Lung (tissue), 12 donors: Measurements from ENCODE around the gene FXYD5. TPM values are rescaled to one million over a fixed set of nuclear protein-coding genes. Genes with fewer than 3 reads are reported as not detected.
A peak's percentile ranks its signal among the peaks of the same experiment; 100 is the strongest.

ENCODE experiments used
- ATAC-seq: fragments of 200-7000 bp; cut with Tn5 transposase; one replicate; pipeline ENCODE4 v1.9.1; 2020; ENCODE audit warnings: moderate number of reproducible peaks; ENCODE audit not compliant: insufficient read depth, low FRiP score
- DNase-seq, 3 donors: peaks; one replicate each; pipeline ENCODE4 v3.0.0-alpha.2; 2013 to 2017
- H3K27ac ChIP-seq, 2 donors: one replicate each; pipeline ENCODE4 v1.5.1; 2013; ENCODE audit warnings: mild to moderate bottlenecking in 2 of 2, moderate library complexity in 2 of 2, control low read depth in 1 of 2, inconsistent platforms in 1 of 2, low read depth in 1 of 2, low read length in 1 of 2
- H3K27me3 ChIP-seq, 3 donors: one replicate each; pipeline ENCODE4 v1.5.1; 2013; ENCODE audit warnings: low read length in 2 of 3; ENCODE audit not compliant: control insufficient read depth in 3 of 3, insufficient read depth in 3 of 3
- H3K36me3 ChIP-seq, 4 donors: one replicate each; pipeline ENCODE4 v1.5.1; 2013; ENCODE audit warnings: low read length in 4 of 4, mild to moderate bottlenecking in 1 of 4, moderate library complexity in 1 of 4; ENCODE audit not compliant: control insufficient read depth in 4 of 4, insufficient read depth in 4 of 4
- H3K4me1 ChIP-seq, 5 donors: one replicate each; pipeline ENCODE4 v1.5.1; 2013; ENCODE audit warnings: low read length in 5 of 5, mild to moderate bottlenecking in 2 of 5, moderate library complexity in 1 of 5; ENCODE audit not compliant: control insufficient read depth in 5 of 5, insufficient read depth in 5 of 5
- H3K4me3 ChIP-seq: one replicate; pipeline ENCODE4 v1.5.1; 2013; ENCODE audit warnings: mild to moderate bottlenecking, control low read depth, moderate library complexity
- H3K9ac ChIP-seq, 2 donors: one replicate each; pipeline ENCODE4 v1.5.1; 2013; ENCODE audit warnings: low read length in 2 of 2, control low read depth in 1 of 2; ENCODE audit not compliant: insufficient read depth in 1 of 2
- H3K9me3 ChIP-seq, 4 donors: one replicate each; pipeline ENCODE4 v1.5.1; 2013; ENCODE audit warnings: low read length in 3 of 4, mild to moderate bottlenecking in 1 of 4, moderate library complexity in 1 of 4; ENCODE audit not compliant: control insufficient read depth in 4 of 4, insufficient read depth in 3 of 4
- WGBS, 2 donors: extraction: QIAGEN DNeasy Blood & Tissue Kit; methylation state at CpG; one replicate each; pipeline ENCODE4 v1.1.7; 2013; 5-methylcytosine and 5-hydroxymethylcytosine counted together
- polyA plus RNA-seq, 2 donors: library from polyadenylated mRNA; stranded (reverse); fragments of 200-250 nt; gene quantifications; one replicate each; pipeline ENCODE4 v1.2.1, GENCODE V29; 2013
- total RNA-seq, 2 donors: library from RNA; depleted of rRNA in 1 of 2; stranded (reverse); fragments of >200 nt in 1 of 2; gene quantifications; one replicate each; pipeline ENCODE4 v1.2.1, GENCODE V29; 2014 to 2021
- TF ChIP-seq, protein P1 (sequence below): IDR thresholded peaks from 2 replicates; pipeline ENCODE4 v1.5.1; 2012; ENCODE audit warnings: mild to moderate bottlenecking; ENCODE audit errors: control extremely low read depth, extremely low read depth
- donor health status: control.
- donor health status: control.
- donor health status: Bipolar disorder and iron deficiency.
- donor health status: healthy.
- donor health status: DM: yes; HTN: yes; CAD: no.

Gene FXYD5
- total and polyA plus RNA-seq, 4 donors = 9.9 to 203 (median 138) TPM

- Histone ChIP-seq H3K9me3 (peaks cover 0 to 4% (median 1%) of the 10 kb centered on the region in 4 donors), H3K27ac (no peak overlapping the region), H3K27me3 (no peaks in the 10 kb centered on the region), H3K36me3 (no peaks in the 10 kb centered on the region), H3K9ac (no peak overlapping the region), H3K4me3 (no peak overlapping the region), H3K4me1 (peaks cover 0 to 12% (median 3%) of the 10 kb centered on the region in 5 donors)
- TF ChIP-seq, protein P1, sequence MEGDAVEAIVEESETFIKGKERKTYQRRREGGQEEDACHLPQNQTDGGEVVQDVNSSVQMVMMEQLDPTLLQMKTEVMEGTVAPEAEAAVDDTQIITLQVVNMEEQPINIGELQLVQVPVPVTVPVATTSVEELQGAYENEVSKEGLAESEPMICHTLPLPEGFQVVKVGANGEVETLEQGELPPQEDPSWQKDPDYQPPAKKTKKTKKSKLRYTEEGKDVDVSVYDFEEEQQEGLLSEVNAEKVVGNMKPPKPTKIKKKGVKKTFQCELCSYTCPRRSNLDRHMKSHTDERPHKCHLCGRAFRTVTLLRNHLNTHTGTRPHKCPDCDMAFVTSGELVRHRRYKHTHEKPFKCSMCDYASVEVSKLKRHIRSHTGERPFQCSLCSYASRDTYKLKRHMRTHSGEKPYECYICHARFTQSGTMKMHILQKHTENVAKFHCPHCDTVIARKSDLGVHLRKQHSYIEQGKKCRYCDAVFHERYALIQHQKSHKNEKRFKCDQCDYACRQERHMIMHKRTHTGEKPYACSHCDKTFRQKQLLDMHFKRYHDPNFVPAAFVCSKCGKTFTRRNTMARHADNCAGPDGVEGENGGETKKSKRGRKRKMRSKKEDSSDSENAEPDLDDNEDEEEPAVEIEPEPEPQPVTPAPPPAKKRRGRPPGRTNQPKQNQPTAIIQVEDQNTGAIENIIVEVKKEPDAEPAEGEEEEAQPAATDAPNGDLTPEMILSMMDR = no peak
- DNase-seq (no peak), ATAC-seq (no peak)
- 78 to 80% methylated on average over 7 of the region's 7 CpGs for WGBS, 2 donors
These were observed 60.4 kb downstream of the FXYD5 start for GRCh38 chr19:35214766-35215422.

DNA sequence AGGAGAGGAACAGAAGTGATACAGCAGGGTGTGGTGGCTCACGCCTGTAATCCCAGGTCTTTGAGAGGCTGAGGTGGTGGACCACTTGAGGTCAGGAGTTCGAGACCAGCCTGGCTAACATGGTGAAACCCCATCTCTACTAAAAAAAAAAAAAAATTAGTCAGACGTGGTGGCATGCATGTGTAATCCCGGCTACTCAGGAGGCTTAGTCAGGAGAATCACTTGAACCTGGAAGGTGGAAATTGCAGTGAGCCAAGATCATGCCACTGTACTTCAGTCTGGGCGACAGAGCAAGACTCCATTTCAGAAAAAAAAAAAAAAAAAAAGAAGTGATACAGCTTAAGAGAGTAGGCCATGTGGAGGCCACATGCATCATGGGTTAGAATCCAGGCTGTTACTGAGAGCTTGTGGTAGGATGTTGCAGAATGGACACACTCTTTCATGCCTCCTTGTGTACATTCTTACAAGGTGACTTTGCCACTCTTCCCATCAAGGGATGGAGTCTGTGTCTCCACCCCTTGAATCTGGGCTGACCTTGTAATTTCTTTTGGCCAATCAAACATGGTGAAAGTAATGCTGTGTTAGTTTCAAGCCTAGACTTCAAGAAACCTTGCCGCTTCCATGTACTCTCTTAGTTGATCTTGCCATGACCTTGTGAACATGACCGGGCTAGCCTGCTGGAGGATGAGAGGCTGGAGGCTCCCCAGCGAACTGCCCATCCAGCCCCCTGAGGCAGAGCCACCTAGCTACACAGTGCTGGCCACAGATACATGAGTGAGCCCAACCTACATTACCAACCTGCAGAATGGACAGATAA is 61.7 kb downstream of the FXYD5 start:
- H3K9me3 ChIP-seq = peaks cover 0 to 4% (median 1%) of the 10 kb centered on the region in 4 donors
- DNase-seq = no peak
- peaks cover 0 to 14% (median 3%) of the 10 kb centered on the region in 5 donors for H3K4me1 ChIP-seq
- WGBS, 2 donors = 78 to 81% methylated on average over 8 of the region's 8 CpGs
- no peaks in the 10 kb centered on the region for H3K27me3 ChIP-seq
- H3K27ac ChIP-seq = no peak overlapping the region
- H3K4me3 ChIP-seq = no peak overlapping the region
- no peaks in the 10 kb centered on the region for H3K36me3 ChIP-seq
- H3K9ac ChIP-seq = no peak overlapping the region
- TF ChIP-seq, protein P1 = no peak
- no peak for ATAC-seq

DNA sequence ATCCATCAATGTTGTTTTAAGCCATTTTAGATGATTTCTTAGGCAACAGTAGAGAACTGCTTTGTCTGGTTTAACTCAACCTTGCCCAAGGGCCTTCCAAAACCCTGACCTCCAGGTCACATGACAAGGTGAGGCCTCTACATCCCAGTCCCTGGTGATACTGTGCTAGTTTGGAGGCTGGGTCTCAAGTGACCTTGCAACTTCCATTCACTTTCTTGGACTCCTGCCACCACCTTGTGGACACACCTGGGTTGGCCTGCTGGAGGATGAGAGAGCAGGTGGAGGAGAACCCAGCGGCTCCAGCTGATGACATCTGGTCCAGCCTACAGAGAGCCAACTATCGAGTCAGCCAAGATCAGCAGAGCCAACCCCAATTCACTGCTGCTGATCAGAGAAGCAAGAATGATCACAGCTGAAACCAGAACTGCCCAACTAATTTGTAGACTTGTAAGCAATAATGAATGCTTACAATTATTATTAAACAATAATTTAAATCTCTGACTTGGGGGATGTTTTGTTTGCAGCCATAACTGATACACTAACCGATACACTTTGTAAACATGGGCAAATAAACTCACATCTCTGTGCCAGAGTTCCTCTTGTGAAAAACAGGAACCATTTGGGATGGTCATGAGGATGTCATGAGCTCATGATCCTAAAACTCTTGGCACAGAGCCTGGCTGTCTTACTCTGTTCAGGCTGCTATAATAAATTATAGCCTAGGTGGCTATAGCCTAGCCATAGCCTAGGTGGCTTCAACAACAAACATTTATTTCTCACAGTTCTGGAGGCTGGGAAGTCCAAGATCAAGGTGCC is 62.5 kb downstream of the FXYD5 start:
- WGBS, 2 donors = 62 to 63% methylated on average over 3 of the region's 3 CpGs
- H3K4me3 ChIP-seq = no peak overlapping the region
- H3K9ac ChIP-seq = no peak overlapping the region
- no peak for ATAC-seq
- no peak overlapping the region for H3K27ac ChIP-seq
- no peaks in the 10 kb centered on the region for H3K27me3 ChIP-seq
- H3K9me3 ChIP-seq = peaks cover 0 to 4% (median 1%) of the 10 kb centered on the region in 4 donors
- peaks cover 0 to 13% (median 3%) of the 10 kb centered on the region in 5 donors for H3K4me1 ChIP-seq
- TF ChIP-seq, protein P1 = no peak
- DNase-seq = peak in 1 of 3 donors; percentile 32
- H3K36me3 ChIP-seq = no peaks in the 10 kb centered on the region
